Measurements from ENCODE around the gene PLEKHN1.
A peak's percentile ranks its signal among the peaks of the same experiment; 100 is the strongest.

The PLEKHN1 gene

DNA sequence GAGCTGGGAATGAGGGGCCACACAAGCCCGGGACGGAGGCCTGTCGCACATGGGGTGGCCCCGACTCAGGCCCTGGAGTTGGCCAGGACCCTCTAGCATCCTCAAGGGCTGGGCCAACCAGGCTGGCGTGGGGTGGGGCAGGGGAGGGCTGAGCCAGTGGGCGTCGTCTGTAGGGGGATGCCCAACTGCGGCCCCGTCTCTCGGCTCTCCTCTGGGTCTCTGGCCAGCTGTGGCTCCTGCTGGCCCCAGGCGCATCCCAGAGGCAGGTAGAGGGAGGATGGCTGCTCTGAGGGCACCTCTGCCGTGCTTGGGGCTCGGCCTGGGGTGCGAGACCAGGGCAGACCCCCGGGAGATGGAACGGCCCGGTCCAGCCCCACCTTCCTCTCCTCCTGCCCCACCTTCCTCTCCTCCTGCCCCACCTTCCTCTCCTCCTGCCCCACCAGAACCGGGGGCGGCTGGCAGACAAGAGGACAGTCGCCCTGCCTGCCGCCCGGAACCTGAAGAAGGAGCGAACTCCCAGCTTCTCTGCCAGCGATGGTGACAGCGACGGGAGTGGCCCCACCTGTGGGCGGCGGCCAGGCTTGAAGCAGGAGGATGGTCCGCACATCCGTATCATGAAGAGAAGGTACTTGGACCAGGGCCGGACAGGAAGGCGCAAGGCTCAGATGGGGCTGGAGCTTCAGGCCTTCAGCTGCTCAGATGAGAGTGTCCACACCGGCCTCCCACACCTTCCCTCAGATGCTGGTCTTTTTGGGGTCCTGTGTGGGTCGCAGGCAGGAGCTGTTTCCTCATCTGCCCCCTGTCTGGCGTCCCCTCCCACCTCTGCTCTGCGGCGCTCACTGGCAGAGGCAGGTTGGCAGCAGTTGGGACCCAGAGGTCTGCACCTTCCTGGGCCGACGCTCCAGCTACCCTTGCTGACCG, 36.3 kb upstream of the PLEKHN1 start:
- no peak for DNase-seq (ENCODE audit: low read depth)

DNA sequence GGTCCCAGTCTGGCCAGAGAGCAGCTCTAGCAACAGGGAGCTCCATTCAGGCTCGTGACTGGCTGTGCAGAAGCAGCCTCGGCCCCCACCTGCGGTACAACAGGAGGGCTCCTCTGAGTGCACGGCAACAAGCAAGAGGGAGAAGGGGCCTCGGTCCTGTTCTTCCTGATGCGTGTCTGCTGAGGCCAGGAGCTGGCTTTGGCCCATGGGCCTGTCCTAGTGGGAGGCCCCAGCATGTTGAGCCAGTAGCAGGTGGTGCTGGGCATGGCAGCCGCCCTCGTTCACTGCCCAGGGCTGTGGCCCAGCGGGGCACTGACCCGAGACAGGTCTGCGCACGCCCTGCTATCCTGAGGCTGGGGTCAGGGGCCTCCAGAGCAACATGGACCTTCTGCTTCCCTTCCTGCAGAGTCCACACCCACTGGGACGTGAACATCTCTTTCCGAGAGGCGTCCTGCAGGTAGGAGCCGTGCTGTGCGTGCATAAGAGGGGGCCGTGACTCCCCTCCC, 35.6 kb upstream of the PLEKHN1 start:
- no peak for DNase-seq (ENCODE audit: low read depth)

DNA sequence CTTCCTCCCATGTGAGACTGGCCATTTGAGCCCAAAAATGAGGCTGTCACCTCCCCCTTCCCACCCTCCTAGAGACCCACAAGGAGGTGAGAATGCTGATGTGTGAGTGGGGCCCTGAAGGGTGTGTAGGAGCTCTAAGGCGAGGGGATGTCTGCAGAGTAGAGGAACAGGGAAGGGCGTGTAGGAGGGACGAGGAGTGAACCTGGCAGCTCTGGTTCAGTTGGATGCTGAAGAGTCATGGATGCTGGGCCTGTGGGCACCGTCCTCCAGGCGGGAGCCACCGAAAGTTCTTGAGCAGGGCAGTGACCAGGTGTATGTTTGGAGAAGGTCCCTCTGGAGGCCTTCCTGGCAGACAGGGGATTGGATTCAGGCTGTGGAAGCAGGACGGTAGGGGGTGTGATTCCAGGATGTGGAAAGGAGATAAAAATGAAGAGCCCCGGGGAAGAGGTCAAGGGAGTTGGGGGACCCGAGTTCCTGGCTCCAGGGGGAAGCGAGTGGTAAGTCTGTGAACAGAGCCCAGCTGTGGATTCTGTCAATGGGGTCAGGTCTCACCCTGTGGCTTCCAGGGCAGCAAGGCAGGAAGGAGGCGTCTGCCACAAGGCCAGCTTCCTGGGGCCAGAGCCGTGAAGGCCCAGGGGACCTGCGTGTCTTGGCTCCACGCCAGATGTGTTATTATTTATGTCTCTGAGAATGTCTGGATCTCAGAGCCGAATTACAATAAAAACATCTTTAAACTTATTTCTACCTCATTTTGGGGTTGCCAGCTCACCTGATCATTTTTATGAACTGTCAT, 34.7 kb upstream of the PLEKHN1 start:
- DNase-seq (ENCODE audit: low read depth) = no peak

DNA sequence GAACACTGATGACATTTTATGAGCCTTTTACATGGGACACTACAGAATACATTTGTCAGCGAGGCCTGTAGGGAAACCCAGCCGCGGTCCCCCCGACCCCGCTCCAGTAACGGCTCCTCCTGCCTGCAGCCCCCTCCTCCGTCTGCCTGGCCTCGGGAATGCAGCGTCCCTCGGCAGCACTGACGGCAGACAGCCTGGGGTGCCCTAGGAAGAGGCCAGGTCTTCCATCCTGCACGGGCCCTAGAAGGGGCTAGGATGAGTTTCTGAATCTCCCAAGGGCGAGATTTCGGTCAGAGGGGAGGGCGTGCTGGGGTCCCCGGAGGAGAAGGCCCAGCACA, 34.1 kb upstream of the PLEKHN1 start:
- no peak for DNase-seq (ENCODE audit: low read depth)

DNA sequence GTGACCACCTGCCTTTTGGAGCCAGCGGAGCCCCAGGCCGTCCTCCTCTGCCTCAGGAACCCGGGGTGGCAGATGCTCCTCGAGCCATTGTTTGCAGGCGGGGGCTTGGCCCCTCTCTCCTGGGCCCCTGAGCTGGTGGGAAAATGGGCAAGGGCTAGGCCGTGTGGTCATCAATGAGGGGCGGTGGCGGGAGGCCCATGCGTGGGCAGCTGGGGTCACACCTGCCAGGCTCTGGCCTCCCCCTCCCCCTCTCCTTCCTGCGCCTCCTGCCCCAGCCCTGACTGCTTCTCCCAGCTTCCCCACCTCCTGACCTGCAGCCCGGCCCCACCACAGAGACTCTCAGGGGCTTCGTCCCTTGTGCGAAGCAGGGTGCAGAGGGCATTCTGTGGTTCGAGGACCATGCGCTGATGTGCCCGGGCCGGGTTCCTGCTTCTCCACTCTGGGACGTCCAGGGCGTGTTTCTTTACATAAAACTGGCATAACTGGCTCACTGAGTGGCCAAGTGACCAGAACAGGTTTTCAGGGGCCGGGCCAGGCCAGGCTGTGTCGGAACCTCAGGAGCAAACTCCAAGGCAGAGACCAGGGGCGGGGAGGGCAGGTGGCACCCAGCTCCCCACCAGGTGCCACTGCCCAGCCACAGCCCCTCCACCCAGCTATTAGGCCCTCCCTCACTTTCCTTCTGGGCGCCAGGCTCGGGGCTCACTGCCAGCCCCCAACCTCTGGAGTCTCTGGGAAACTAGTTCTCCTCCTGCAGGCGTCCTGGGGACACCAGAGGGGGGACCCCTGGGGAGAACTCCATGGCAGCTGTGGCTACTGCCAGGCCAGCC, 33.3 kb upstream of the PLEKHN1 start:
- no peak for DNase-seq (ENCODE audit: low read depth)

DNA sequence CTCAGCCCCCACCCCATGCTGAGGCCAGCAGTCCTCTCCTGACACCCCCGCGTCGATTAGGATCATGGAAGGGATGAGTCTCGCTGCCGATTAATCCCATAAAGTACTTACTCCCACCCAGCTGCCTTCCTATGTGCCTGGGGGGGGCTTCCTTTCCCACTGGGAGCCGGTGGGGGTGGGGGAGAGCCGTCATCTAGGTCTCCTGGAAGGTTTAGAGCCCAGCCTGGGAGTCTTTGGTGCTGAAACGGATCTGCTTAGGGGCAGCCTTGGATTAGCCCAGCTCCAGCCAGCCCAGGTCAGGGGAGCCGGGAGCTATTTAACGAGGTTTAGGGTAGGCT, 32.7 kb upstream of the PLEKHN1 start:
- no peak for DNase-seq (ENCODE audit: low read depth)

DNA sequence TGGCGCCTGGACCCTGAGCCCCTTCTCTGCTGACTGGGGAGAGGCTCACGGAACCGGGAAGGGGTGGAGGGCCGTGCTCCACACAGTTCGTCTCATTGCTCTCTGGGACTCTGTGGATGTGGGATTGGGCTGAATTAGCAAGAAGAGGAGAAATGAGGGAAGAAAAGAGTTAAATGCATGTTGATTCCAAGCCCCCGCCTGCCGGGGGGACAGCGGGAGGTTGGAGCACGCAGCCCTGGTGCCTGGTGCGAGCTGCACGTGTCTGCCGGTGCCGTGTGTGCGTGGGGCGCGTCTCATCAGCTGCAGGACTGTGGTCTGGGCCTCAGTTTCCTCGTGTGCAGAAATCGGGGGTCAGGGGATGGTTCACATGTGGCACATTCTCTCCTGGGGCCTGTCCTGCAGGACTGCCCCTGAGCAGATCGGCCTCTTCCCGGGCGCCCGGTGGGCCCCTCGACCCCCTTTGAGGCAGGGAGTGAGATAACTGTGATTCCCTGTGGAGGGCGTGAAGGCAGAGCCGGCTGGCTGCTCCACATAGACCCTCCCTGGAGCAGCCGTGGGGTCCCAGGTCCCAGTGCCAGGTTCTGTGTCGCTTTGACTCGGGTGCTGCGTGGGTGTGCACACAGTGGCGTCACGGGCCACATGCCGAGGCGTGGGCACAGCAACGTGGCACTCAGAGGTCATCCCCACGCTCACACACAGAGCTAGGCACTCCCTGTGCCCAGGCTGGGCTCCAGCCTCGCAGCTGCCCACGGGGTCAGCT, 31.1 kb upstream of the PLEKHN1 start:
- DNase-seq (ENCODE audit: low read depth) = no peak

DNA sequence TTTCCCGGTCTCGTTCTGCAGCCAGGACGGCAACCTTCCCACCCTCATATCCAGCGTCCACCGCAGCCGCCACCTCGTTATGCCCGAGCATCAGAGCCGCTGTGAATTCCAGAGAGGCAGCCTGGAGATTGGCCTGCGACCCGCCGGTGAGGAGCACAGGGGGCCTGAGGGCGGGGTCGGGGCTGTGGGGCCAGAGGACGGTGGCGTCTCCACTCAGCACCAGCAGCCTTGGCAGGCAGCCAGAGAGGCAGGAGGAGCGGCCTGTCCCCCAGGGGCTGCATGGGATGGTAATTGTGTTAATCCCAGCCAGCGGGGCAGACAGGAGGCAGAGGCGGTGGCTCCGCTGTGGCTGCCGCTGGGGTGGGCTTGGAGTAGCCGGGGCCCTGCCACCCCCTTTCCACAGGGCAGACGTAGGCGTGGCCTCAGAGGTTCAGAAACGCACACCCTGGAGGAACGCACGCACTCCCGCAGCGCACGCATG, 30.5 kb upstream of the PLEKHN1 start:
- DNase-seq (ENCODE audit: low read depth) = no peak

DNA sequence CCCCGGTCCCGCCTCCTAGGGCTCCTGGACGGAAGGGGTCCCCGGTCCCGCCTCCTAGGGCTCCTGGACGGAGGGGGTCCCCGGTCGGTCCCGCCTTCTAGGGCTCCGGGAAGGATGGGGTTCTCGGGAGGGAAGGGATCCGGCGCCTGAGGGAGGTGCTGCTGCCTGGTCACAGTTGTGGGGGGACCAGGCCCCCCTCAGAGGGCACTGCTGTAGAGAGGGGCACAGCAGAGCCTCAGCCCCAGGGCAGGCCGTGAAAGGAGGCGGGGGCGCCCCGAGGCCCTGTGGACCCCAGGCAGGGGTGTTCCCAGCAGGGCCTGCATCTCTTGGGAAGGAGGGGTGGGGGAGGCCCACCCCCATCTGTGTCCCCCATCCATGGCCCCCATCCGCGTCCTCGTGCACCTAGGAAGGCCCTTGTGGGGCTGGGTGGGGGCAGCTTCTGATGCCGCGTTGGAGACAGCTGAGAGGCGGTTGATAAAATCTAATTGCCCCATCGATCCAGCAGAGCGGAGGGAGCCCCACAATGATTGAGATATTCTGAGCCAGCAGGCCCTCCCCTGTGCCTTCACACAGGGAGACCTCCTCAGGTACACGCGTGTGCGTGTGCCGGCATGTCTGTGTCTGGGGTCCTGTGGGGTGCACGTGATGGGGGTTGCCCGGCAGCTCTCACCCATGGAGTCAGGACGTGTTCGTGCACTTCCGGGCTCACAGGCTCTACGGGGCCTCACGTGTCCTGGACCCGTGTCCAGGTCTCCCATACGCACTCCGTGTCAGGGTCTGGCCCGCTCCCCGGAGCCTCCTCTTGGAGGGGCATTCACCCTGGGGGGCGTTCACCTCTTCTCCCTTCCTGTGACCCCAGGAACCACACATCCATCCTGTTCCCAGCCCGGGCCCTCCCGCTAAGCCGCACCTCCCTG, 29.7 kb upstream of the PLEKHN1 start:
- DNase-seq (ENCODE audit: low read depth) = no peak

DNA sequence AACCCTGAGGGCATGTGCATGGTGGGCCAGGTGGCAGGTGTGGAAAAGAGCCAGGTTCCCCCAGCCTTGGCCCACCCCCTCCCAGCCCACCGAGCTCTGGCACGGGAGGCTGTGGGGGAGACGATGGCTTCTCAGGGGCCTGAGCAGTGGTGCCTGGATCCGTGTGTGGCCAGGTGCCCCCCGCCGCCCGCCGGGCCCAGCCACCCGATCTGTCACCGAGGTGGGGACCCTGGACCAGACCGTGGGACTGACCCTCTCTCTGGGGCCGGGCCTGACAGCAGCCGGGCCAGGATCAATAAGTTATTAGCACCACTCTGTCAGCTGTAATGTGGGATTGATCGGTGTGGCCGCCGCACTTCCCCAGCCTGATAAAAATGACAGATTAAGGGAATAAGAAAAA, 28.8 kb upstream of the PLEKHN1 start:
- no peak for DNase-seq (ENCODE audit: low read depth)

DNA sequence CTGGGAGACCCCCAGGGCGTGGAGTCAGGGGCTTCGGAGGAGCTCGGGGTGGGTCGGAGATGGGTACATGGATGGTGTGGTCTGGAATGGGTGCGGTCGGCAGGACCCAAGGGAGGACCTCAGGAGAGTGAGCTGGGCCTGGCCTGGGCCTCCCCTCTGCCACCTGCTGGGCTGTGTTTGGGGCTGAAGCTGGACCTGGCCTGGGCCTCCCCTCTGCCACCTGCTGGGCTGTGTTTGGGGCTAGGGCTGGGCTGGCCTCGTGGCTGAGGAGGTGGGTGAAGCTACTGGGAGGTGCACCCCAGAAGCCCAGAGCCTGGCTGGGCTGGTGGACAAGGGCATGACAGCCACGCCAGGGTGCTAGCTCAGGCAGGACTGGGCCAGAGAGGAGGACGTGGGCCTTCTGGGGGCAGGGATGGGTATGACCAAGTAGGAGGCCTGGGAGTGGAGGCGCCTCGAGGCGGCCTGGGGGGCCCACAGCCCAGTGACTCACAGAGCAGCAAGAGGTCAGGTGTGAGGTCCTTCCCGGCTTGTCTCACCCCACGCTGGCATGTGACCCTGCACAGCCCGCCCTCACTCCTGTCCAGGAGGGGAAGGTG, 28.1 kb upstream of the PLEKHN1 start:
- no peak for DNase-seq (ENCODE audit: low read depth)

DNA sequence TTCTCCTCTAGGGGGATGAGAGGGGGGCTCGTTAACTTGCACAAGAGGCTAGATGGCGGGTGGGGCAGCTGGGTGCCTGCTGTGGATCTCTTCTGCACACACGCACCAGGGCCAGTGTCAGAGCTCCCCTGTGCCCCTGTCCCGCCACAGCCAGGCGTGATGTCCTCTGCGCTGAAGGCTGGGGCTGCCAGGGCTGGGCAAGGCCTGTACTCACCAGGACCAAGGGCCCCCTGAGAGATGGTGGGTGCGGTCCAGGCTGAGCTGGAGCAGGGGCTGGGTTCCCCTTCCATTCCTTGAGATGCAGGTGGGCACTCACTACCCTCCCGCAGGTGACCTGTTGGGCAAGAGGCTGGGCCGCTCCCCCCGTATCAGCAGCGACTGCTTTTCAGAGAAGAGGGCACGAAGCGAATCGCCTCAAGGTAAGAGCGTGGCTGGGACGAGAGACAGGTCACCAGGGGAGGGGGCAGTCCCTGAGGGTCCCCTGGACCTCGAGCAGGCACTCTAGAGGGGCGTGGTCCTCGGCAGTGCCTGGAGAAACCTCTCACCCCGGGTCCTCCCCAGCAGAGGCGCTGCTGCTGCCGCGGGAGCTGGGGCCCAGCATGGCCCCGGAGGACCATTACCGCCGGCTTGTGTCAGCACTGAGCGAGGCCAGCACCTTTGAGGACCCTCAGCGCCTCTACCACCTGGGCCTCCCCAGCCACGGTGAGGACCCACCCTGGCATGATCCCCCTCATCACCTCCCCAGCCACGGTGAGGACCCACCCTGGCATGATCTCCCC, 27.4 kb upstream of the PLEKHN1 start:
- DNase-seq (ENCODE audit: low read depth) = no peak

DNA sequence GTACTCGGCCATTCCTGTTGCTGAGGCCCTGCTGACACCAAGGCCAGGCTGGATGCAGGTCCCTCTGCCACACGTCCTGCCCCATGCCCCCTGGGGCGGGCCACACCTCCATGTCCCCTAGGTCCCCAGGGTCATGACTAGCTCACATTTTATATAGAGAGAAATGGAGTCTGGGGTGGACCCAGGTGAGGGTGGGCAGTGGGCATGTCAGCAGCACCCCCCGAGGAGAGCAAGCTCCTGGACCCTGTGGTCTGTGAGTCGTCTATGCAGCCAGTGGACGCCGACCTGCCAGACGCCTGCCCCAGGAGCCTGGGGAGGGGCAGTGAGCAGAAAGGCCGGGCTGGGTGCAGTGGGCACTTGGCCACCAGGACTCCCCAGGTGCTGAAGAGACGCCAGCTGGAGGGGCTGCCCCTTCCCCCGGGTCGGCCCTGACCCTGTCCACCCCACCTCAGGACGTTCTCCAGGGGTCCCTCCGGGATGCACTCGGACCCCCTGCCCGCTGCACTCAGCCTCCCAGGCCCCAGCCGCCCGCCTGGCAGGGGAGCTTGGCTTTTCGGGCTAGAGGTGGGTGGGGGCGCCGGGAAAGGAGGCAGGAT, 26.7 kb upstream of the PLEKHN1 start:
- DNase-seq (ENCODE audit: low read depth) = no peak

DNA sequence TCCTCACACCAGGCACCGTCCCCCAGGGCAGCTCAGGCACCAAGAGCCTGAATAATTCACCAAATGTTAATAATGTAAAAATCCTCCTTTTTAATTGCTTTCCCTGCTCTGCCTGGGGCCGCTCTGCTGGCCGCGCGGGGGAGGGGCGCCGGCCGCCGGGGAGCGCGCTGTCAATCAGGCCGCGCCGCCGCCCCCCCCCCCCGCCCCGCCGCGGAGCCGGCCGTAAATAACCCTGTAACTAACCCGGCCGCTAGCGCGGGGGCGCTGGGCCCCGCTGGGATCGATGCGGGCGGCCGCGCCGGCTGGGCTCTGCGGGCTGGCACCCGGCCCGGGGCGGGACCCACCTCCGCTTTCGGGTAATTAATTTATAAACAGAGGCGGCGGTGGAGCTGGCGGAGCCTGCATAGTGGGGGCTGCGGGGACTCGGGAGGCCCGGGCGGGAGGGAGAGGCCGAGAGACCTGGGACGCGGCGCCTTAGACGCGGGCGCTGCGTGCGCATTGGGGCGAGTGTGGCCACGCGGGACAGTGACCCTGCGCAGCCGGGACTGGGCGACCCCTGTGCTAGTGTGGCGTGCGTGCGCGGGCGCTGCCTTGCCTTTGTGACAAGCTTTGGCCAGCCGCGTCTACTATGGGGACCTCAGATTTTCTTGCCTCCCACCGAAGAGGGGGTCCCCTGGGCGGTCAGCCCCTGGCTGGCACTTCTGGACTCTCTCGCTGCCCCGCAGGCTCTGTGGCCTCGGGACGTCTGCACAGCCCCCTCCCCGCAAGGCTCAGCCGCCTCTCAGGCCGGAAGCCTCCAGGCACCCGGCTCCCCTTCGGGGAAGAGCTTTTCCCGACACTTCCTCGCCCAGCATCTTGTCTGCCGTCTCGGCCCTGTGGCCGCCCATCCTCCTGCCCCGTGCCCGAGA, 25.9 kb upstream of the PLEKHN1 start:
- DNase-seq (ENCODE audit: low read depth) = peak; percentile 19

DNA sequence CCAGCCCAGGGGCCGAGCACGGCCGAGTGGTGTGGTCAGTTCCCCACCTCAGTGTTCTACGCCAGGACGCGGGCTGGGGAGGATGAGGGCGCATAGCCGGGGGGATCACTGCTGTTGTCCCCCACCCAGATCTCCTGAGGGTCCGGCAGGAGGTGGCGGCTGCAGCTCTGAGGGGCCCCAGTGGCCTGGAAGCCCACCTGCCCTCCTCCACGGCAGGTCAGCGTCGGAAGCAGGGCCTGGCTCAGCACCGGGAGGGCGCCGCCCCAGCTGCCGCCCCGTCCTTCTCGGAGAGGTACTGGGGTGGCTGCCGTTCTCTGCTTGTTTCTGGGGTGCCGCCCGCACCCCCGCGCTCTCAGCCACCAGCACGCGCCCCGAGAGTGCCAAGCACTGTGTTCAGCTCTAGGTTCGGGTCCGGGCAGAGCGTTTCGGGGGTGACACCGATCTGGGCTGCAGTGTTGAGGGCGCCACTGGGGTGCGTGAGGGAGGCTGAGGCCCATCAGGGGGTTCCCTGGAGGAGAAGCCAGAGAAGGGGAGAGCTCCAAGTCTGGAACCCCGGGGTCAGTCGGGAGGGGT, 25.2 kb upstream of the PLEKHN1 start:
- no peak for DNase-seq (ENCODE audit: low read depth)

DNA sequence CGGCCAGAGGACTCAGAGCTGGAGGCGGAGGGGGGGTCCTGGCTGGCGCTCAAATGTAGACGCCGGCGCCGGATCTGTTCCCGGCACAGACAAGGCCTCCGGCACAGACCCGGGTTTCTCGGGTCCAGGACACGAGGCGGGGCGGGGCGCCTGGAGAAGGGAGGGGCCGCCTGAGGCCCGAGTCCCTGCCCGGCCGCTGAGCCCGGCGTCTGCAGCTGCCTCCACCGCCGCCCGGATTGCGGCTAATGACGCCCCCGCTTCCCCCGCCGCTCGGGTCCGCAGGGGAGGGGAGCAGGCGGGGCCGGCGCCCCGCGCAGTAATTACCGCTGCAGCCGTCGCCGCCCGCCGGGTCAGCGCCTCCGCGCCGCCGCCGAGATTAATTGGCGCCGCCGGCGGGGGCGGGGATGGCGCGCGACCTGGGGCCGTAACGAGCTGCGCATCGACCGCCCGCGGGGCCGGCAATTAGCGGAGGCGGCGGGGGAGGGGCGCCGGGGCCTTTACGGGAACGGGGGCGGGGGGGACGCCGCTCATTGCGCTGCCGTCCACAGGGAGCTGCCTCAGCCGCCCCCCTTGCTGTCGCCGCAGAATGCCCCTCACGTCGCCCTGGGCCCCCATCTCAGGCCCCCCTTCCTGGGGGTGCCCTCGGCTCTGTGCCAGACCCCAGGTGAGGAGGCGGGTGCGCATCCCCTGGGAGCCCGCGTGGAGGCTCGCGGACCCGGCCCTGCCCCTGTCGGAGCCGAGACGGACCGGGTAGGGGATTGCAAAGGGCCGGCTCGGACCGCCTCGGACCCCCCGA, 24.5 kb upstream of the PLEKHN1 start:
- peak; percentile 28 for DNase-seq (ENCODE audit: low read depth)

DNA sequence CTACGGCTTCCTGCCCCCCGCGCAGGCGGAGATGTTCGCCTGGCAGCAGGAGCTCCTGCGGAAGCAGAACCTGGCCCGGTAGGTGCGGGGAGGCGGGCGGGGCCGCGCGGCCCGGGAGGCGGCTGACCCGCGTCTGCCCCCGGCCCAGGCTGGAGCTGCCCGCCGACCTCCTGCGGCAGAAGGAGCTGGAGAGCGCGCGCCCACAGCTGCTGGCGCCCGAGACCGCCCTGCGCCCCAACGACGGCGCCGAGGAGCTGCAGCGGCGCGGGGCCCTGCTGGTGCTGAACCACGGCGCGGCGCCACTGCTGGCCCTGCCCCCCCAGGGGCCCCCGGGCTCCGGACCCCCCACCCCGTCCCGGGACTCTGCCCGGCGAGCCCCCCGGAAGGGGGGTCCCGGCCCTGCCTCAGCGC, 23.9 kb upstream of the PLEKHN1 start:
- no peak for DNase-seq (ENCODE audit: low read depth)

Data from fibroblast of gingiva (primary cell).